HG02763 (cell line): ENCODE measurements around the gene NAGLU.
A peak's percentile ranks its signal among the peaks of the same experiment; 100 is the strongest.
"Not testable (repeated sequence)": the region's sequence is repeated elsewhere in the genome, so short reads cannot be mapped to it uniquely, and the experiment has no call there.

Experiments
- ATAC-seq: cut with Tn5 transposase; IDR thresholded peaks from one replicate; pipeline ENCODE4 v1.9.1; 2021; ENCODE audit warnings: mild to moderate bottlenecking, moderate library complexity; ENCODE audit not compliant: unreplicated experiment

NAGLU gene

GRCh38 chr17:42543190-42544079 is 7.4 kb downstream of the NAGLU start:
- ATAC-seq: no peak

DNA sequence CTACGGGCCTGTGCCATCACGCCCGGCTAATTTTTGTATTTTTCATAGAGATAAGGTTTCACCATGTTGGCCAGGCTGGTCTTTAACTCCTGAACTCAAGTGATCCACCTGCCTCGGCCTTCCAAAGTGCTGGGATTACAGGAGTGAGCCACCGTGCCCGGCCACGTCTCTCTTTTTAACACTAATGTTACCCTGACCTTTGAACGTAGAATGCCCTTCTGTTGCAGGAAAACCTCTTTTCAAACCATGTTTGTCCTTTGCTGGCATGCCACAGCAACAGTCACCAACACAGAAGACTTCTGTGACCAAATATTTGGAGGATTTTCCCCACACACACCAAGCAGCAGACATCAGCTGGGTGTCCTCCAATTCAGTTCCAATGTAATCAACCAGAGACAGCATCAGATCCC is 8.8 kb downstream of the NAGLU start:
- ATAC-seq: no peak

DNA sequence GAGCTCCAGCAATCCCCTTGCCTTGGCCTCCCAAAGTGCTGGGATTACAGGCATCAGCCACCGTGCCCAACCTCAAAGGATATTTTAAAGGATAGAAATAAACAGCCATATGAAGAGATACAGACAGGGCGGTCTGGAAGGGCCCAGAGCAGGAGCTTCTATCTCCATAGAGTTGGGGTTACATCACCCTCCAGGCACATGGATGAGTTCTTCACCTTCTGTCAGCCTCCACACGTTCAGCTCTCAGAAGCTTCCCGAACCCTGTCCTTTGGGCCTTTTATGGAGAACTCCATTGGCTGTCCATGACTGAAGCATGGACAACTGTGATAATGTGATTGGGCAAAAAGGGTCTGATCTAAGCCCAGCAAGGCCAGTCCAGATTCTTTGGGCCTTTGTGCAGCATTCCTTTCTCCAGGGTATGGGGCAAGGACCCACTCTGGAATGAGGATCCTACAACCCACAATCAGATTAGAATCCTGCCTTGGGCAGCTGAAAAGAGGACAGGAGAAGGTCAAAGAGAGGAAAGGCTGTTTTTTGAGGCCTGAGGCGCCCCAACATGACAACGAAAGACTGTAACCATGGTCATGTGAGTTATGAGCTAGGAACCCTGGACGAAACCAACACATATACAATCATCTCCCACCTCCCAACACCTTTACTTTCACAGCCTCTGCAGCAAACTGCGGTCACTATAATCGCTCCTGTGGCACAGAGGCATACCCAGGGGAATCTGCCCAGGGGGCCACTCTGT is 9.9 kb downstream of the NAGLU start:
- not testable (repeated sequence) for ATAC-seq

DNA sequence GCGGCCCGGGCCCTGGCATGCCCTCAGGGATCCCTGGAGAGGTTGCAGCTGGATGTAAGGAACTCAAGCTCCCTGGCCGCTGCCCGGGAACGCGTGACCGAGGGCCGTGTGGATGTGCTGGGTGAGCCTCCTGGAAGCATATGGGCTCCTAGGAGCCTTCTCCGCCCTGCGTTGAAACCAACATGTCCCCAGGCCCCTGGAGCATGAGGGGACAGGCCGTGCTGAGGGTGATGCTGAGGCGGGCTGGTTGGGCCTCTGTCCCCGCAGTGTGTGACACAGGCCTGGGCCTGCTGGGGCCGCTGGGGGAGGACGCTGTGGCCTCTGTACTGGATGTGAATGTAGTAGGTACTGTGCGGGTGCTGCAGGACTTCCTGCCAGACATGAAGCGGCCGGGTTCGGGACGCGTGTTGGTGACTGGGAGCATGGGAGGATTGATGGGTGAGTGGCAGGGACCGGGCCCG is 11.0 kb downstream of the NAGLU start:
- ATAC-seq: no peak

DNA sequence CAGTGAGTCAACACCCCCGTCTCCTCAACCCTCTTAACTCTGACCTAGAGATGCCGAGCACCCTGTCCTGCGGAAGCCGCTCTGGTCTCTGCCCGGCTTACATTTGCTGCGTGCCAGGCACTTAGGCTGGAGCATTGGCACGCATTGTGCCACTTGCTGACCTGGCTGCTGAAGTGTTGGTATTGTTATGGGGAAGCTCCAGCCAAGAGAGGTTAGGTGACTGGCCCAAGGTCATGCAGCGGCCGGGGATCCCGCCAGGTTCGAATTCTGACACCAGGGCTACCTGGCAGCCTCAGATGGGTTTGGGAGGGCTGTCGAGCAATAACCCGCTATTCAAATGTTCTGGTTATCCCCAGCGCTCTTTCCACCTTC is 11.6 kb downstream of the NAGLU start:
- no peak for ATAC-seq

DNA sequence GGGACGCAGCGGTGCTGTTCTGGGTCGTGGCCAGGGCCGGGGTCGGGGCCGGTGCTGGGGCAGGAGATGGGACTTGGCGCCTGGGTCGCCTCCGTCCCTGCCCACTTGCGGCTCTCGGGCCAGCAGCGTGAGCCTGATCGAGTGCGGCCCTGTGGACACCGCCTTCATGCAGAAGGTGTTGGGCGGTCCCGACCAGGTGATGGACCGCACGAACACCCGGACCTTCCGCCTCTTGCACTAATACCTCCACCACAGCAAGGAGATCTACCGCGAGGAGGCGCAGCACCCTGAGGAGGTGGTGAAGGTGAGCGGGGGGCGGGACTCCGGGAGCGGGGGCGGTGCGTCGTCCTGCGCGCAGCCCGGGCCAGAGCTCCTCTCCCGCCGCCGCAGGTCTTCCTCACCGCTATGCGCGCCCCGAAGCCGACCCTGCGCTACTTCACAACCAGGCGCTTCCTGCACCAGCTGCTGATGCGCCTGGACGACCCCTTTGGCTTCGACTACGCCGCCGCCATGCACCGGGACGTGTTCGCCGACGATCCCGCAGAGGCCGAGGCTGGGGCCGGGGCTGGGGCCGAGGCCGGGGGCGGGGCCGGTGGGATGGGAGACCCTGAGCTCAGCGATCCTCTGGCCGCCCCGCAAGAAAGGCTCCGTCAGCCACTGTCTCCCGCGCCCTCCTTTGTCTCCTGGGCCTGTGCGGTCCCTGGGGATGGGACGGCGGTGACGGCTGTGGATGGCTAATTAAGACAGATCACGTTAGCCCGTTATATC is 12.2 kb downstream of the NAGLU start:
- ATAC-seq: peak; percentile 55

DNA sequence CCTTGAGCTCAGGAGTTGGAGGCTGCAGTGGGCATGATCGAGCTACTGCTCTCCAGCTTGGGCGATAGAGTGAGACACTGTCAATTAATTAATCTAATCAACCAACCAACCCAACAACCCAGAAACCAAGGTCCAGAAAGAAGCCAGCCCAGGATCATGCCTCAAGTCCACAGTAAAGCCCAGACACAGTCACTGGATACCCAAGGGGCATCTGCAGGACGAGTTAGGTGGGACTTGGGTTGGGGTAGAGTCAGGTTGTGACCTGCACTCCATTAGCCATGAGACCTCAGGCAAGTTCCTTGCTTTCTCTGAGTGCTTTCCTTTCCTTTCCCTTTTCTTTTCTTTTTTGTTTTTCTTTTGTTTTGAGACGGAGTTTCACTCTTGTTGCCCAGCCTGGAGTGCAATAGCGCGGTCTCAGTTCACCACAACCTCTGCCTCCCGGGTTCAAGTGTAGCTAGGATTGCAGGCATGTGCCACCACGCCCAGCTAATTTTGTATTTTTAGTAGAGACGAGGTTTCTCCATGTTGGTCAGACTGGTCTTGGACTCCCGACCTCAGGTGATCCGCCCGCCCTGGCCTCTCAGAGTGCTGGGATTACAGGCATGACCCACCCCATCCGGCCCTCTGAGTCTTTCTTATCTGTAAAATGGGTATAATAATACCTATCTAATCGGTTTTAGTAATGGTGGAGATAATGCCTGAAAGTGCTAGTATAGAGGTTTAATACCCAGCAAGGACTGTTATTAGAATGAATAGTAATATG is 13.1 kb downstream of the NAGLU start:
- ATAC-seq: no peak

- ATAC-seq: not testable (repeated sequence)
These were observed 16.7 kb downstream of the NAGLU start, which contains the start of gene HSD17B1 for GRCh38 chr17:42552736-42553135. HSD17B1 (plus strand) TSS chr17:42552923; CDS start chr17:42552934, 11 bp downstream.

DNA sequence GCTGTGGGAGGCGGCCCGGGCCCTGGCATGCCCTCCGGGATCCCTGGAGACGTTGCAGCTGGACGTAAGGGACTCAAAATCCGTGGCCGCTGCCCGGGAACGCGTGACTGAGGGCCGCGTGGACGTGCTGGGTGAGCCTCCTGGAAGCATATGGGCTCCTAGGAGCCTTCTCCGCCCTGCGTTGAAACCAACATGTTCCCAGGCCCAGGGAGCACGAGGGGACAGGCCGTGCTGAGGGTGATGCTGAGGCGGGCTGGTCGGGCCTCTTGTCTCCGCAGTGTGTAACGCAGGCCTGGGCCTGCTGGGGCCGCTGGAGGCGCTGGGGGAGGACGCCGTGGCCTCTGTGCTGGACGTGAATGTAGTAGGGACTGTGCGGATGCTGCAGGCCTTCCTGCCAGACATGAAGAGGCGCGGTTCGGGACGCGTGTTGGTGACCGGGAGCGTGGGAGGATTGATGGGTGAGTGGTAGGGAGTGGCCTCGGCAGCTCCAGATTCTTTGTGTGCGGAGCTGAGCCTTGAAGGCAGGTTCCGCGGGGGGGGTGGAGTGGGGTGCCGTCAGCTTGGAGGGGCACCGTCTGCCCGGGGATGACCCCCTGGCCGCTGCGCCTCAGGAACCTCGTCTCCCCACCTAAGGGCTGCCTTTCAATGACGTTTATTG is 17.2 kb downstream of the NAGLU start:
- no peak for ATAC-seq

DNA sequence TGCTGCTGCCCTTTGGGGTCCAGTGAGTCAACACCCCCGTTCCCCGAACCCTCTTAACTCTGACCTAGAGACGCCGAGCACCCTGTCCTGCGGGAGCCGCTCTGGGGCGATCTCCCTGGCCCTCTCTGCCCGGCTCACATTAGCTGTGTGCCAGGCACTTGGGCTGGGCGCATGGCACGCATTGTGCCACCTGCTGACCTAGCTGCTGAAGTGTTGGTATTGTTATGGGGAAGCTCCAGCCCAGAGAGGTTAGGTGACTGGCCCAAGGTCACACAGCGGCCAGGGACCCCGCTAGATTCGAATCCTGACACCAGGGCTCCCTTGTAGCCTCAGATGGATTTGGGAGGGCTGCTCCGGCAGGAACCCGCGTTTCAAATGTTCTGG is 17.8 kb downstream of the NAGLU start:
- ATAC-seq: no peak

DNA sequence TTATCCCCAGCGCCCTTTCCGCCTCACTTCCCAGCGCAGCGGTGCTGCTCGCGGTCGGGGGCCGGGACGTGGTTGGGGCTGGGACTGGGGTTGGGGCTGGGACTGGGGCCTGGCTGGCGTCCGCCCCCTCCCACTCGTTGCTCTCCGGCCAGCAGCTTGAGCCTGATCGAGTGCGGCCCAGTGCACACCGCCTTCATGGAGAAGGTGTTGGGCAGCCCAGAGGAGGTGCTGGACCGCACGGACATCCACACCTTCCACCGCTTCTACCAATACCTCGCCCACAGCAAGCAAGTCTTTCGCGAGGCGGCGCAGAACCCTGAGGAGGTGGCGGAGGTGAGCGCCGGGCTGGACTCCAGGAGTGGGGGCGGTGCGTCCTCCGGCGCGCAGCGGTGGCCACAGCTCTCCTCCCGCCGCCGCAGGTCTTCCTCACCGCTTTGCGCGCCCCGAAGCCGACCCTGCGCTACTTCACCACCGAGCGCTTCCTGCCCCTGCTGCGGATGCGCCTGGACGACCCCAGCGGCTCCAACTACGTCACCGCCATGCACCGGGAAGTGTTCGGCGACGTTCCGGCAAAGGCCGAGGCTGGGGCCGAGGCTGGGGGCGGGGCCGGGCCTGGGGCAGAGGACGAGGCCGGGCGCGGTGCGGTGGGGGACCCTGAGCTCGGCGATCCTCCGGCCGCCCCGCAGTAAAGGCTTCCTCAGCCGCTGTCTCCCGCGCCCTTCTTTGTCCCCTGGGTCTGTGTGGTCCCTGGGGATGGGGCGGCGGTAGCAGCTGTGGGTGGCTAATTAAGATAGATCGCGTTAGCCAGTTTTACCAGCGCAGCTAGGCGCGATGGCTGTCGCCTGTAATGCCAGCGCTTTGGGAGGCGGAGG is 18.4 kb downstream of the NAGLU start:
- ATAC-seq: peak; percentile 79

DNA sequence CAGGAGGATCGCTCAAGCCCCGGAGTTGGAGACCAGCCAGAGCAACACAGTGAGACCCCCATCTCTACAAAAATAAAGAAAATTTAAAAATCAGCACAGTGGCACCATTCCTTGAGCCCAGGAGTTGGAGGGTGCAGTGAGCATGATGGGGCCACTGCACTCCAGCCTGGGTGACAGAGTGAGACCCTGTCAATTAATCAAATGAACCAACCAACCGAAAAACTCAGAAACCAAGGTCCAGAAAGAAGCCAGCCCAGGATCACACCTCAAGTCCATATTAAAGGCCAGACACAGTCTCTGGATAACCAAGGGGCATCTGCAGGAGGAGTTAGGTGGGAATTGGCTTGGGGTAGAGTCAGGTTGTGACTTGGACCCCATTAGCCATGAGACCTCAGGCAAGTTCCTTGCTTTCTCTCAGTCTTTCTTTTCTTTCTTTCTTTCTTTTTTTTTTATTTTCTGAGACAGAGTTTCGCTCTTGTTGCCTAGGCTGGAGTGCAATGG is 19.1 kb downstream of the NAGLU start:
- ATAC-seq: no peak

DNA sequence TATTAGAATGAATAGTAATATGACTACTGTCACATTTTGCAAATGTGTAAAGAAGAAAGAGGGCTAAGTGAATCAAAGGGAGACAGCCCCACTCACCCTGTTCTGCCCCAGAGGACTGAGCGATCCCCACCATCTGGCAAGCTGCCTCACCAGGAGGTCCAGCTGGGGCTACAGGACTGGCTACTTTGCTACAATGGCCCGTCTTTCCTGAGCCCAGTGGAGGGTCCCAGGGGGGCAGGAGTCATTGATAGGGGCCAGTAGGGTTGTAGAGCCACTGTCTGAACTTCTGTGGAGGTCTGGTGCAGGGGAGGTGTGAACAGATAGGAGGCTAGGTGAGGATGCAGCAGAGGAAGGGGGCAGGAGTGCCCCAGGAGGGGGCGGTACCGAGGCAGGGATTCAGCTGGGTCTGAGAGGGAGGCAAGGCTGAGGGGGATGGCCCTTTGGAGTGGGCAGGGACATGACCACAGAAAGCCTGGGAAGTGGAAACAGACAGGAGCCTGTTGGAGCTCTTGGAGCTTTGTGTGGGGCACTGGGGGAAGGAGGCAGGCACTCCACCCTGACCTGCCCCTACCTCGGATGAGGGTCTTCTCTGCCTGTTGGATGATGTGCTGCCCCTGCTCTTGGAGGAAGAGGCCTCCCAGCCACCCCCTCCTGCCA is 20.0 kb downstream of the NAGLU start:
- not testable (repeated sequence) for ATAC-seq

- ATAC-seq: no peak
These were observed 23.0 kb downstream of the NAGLU start for GRCh38 chr17:42559075-42559474.

DNA sequence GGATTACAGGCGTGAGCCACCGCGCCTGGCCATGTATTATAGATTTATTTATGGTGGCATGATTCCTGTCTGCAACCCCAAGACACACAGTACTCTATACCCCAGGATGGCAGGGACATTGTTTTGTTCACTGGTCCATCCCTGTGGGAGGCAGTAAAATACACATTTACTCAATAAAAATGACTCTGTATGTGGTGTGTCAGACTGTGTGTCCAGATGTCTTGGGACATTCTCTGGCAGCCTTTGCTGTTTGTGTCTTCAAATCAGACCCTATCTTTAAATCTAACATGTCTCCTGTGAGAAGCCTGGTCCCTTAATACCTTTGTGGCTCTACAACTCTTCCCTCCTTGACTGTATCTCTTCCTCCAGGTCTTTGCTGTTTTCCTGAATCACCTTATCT is 24.2 kb downstream of the NAGLU start:
- ATAC-seq: no peak

DNA sequence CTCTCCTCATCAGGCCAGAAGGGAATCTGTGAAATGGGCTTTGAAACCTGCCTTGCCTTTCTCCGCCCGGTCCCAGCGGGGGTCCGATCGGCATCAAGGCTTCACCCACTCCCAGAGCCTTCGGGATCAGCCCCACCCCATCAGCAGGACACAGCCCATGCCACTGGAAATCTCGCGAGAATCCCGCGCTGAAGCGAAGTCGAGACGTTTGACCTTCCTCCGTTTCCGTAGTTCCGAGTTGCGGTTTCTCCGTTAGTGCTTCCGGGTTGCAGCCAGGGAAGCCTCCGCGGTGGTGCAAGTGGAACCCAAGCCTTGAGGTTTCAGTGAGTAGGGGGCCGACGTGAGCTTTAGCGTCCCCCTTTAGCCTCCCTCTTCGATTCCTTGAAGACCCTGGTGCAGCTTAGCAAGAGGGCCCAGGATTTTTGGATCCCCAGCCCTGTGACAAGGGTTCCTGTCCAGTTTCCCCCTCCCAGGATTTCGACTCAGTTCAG is 25.9 kb downstream of the NAGLU start, which contains the start of gene COASY:
COASY (plus strand) TSS at position 252 of the 491 bp plus-strand sequence. CDS start 475 bp downstream, outside the sequence.
- ATAC-seq: no peak

DNA sequence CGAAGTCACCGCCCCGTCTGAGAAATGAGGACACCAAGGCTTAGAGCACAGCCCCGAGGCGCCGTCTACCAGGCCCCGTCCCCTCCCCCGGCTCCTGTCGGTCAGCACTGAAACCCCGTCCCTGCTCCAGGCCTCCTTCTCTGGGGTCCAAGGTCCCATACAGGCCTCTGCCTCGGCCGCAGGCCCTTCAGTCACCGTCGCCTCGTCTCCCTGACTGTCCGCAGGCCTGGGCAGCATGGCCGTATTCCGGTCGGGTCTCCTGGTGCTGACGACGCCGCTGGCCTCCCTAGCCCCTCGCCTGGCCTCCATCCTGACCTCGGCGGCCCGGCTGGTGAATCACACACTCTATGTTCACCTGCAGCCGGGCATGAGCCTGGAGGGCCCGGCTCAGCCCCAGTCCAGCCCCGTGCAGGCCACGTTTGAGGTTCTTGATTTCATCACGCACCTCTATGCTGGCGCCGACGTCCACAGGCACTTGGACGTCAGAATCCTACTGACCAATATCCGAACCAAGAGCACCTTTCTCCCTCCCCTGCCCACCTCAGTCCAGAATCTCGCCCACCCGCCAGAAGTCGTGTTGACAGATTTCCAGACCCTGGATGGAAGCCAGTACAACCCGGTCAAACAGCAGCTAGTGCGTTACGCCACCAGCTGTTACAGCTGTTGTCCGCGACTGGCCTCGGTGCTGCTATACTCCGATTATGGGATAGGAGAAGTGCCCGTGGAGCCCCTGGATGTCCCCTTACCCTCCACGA is 26.5 kb downstream of the NAGLU start:
- no peak for ATAC-seq
